HEK293 (cell line): ENCODE data around the gene FYCO1.

ENCODE experiments used
- CTCF ChIA-PET: fragments of 350-600 bp; formaldehyde crosslinking; extraction: SDS; loops from one replicate; lab custom pipeline; 2021; ENCODE audit warnings: antibody characterized with exemption; lab: Yijun Ruan, JAX
- POLR2A ChIA-PET: fragments of 300-600 bp; formaldehyde crosslinking; extraction: SDS; loops from one replicate; lab custom pipeline; 2020; ENCODE audit warnings: antibody characterized with exemption, inconsistent platforms; lab: Yijun Ruan, JAX
- H3K27ac ChIP-seq: fragments of 200-500 bp; sonication (Bioruptor generic); 2 replicates; pipeline ENCODE4 v1.5.1; 2014; ENCODE audit warnings: low read depth, low read length, control low read depth, inconsistent platforms; ENCODE audit errors: extremely low read depth
- H3K36me3 ChIP-seq, 2 experiments: fragments of 200-500 bp in 1 of 2; sonication (Bioruptor generic) in 1 of 2; 1 replicate in 1 of 2; 2 replicates in 1 of 2; pipeline ENCODE4 v1.5.1; 2014 to 2017; ENCODE audit warnings: inconsistent platforms in 2 of 2, low read length in 2 of 2; ENCODE audit not compliant: control insufficient read depth in 2 of 2, insufficient read depth in 1 of 2
- H3K4me1 ChIP-seq: fragments of 200-500 bp; sonication (Bioruptor generic); 2 replicates; pipeline ENCODE4 v1.5.1; 2014; ENCODE audit warnings: mild to moderate bottlenecking, low read length, inconsistent platforms; ENCODE audit not compliant: control insufficient read depth, insufficient read depth
- H3K4me3 ChIP-seq: 2 replicates; pipeline ENCODE4 v1.5.1; 2011; ENCODE audit warnings: low read depth, mild to moderate bottlenecking, control low read depth, low read length, moderate library complexity
- H3K9me3 ChIP-seq: fragments of 200-500 bp; sonication (Bioruptor generic); 2 replicates; pipeline ENCODE4 v1.5.1; 2014; ENCODE audit warnings: low read depth, low read length, inconsistent platforms; ENCODE audit not compliant: control insufficient read depth, insufficient read depth
- EGR2 ChIP-seq: fragments of 450-650 bp; formaldehyde crosslinking; IDR thresholded peaks from 2 replicates; pipeline ENCODE4 v1.5.1; 2016; ENCODE audit warnings: low read depth, missing biosample characterization, missing genetic modification characterization
- IKZF3 ChIP-seq: fragments of 450-650 bp; IDR thresholded peaks from 2 replicates; pipeline ENCODE4 v1.5.0; 2018; ENCODE audit warnings: missing biosample characterization, mild to moderate bottlenecking, missing genetic modification characterization, moderate library complexity
- KLF1 ChIP-seq: fragments of 450-650 bp; formaldehyde crosslinking; IDR thresholded peaks from 2 replicates; pipeline ENCODE4 v1.5.1; 2016; ENCODE audit warnings: missing biosample characterization, missing genetic modification characterization
- KLF10 ChIP-seq: fragments of 450-650 bp; IDR thresholded peaks from 2 replicates; pipeline ENCODE4 v1.5.1; 2018; ENCODE audit warnings: missing biosample characterization, mild to moderate bottlenecking, missing genetic modification characterization
- KLF7 ChIP-seq: fragments of 450-650 bp; formaldehyde crosslinking; IDR thresholded peaks from 2 replicates; pipeline ENCODE4 v1.5.1; 2016; ENCODE audit warnings: missing biosample characterization, missing genetic modification characterization, borderline replicate concordance
- MEIS1 ChIP-seq: sonication (generic); formaldehyde crosslinking; IDR thresholded peaks from 2 replicates; pipeline ENCODE4 v1.8.1; 2022; ENCODE audit warnings: missing genetic modification reagents, mild to moderate bottlenecking, borderline replicate concordance
- OVOL3 ChIP-seq: fragments of 450-650 bp; formaldehyde crosslinking; IDR thresholded peaks from 2 replicates; pipeline ENCODE4 v1.5.1; 2016; ENCODE audit warnings: missing biosample characterization, missing genetic modification characterization
- ZFHX2 ChIP-seq: fragments of 450-650 bp; formaldehyde crosslinking; conservative IDR thresholded peaks from 2 replicates; pipeline ENCODE4 v1.5.1; 2016; ENCODE audit warnings: missing biosample characterization, missing genetic modification characterization
- ZIC2 ChIP-seq: fragments of 450-650 bp; formaldehyde crosslinking; IDR thresholded peaks from 2 replicates; pipeline ENCODE4 v1.5.1; 2016; ENCODE audit warnings: missing biosample characterization, missing genetic modification characterization
- ZNF121 ChIP-seq: fragments of 450-650 bp; formaldehyde crosslinking; IDR thresholded peaks from 2 replicates; pipeline ENCODE4 v1.5.1; 2016; ENCODE audit warnings: missing biosample characterization, missing genetic modification characterization
- ZNF133 ChIP-seq: fragments of 450-650 bp; formaldehyde crosslinking; IDR thresholded peaks from 2 replicates; pipeline ENCODE4 v1.5.1; 2016; ENCODE audit warnings: missing biosample characterization, missing genetic modification characterization
- ZNF146 ChIP-seq: fragments of 450-650 bp; formaldehyde crosslinking; IDR thresholded peaks from 2 replicates; pipeline ENCODE4 v1.5.1; 2016; ENCODE audit warnings: missing biosample characterization, missing genetic modification characterization
- ZNF16 ChIP-seq: fragments of 450-650 bp; formaldehyde crosslinking; IDR thresholded peaks from 2 replicates; pipeline ENCODE4 v1.5.1; 2016; ENCODE audit warnings: low read depth, missing biosample characterization, missing genetic modification characterization
- ZNF211 ChIP-seq: fragments of 450-650 bp; formaldehyde crosslinking; IDR thresholded peaks from 2 replicates; pipeline ENCODE4 v1.5.1; 2016; ENCODE audit warnings: low read depth, missing biosample characterization, missing genetic modification characterization
- ZNF248 ChIP-seq: fragments of 450-650 bp; formaldehyde crosslinking; IDR thresholded peaks from 2 replicates; pipeline ENCODE4 v1.5.1; 2017; ENCODE audit warnings: missing biosample characterization, missing genetic modification characterization
- ZNF37A ChIP-seq: fragments of 450-650 bp; IDR thresholded peaks from 2 replicates; pipeline ENCODE4 v1.5.1; 2018; ENCODE audit warnings: missing biosample characterization, missing genetic modification characterization
- ZNF555 ChIP-seq: fragments of 450-650 bp; formaldehyde crosslinking; conservative IDR thresholded peaks from 2 replicates; pipeline ENCODE4 v1.5.1; 2017; ENCODE audit warnings: missing biosample characterization, mild to moderate bottlenecking, missing genetic modification characterization, inconsistent platforms
- ZNF561 ChIP-seq: fragments of 450-650 bp; IDR thresholded peaks from 2 replicates; pipeline ENCODE4 v1.5.1; 2018; ENCODE audit warnings: missing biosample characterization, missing genetic modification characterization, borderline replicate concordance
- ZNF623 ChIP-seq: fragments of 450-650 bp; formaldehyde crosslinking; IDR thresholded peaks from 2 replicates; pipeline ENCODE4 v1.5.1; 2016; ENCODE audit warnings: missing biosample characterization, missing genetic modification characterization
- ZNF670 ChIP-seq: fragments of 450-650 bp; formaldehyde crosslinking; IDR thresholded peaks from 2 replicates; pipeline ENCODE4 v1.5.1; 2016; ENCODE audit warnings: missing biosample characterization, missing genetic modification characterization, low read depth
- ZNF837 ChIP-seq: fragments of 450-650 bp; formaldehyde crosslinking; IDR thresholded peaks from 2 replicates; pipeline ENCODE4 v1.5.1; 2016; ENCODE audit warnings: missing biosample characterization, missing genetic modification characterization
- TF ChIP-seq, protein P1 (sequence below): fragments of 450-650 bp; formaldehyde crosslinking; IDR thresholded peaks from 2 replicates; pipeline ENCODE4 v1.5.1; 2016; ENCODE audit warnings: missing biosample characterization, missing genetic modification characterization
- TF ChIP-seq, protein P2 (sequence below): fragments of 450-650 bp; formaldehyde crosslinking; IDR thresholded peaks from 2 replicates; pipeline ENCODE4 v1.5.1; 2016; ENCODE audit warnings: missing biosample characterization, missing genetic modification characterization
- TF ChIP-seq, protein P3 (sequence below): fragments of 450-650 bp; formaldehyde crosslinking; conservative IDR thresholded peaks from 2 replicates; pipeline ENCODE4 v1.5.1; 2016; ENCODE audit warnings: low read depth, missing biosample characterization, missing genetic modification characterization

Gene FYCO1

DNA sequence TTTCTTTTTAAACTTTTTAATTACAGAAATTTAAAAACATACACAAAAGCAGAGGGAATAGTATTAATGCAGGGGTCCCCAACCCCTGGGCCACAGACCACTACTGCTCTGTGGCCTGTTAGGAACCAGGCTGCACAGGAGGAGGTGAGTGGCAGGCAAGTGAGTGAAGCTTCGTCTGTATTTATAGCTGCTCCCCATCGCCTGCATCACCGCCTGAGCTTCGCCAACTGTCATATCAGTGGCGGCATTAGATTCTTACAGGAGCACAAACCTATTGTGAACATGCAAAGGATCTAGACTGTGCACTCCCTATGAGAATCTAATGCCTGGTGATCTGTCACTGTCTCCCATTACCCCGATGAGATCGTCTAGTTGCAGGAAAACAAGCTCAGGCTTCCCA lies 86.9 kb downstream of the FYCO1 start:
- Histone ChIP-seq H3K9me3 (no peaks in the 10 kb centered on the region), H3K4me1 (no peaks in the 10 kb centered on the region), H3K27ac (no peak overlapping the region), H3K4me3 (no peak overlapping the region), H3K36me3 (no peaks in the 10 kb centered on the region)
- TF ChIP-seq ZIC2 (tag by site-specific recombination) (no peak), ZNF146 (tag by site-specific recombination) (no peak), ZNF133 (tag by site-specific recombination) (no peak), KLF7 (no peak), ZNF248 (no peak), ZNF670 (tag by site-specific recombination) (no peak), ZNF555 (no peak), ZNF623 (no peak), ZNF211 (tag by site-specific recombination) (no peak), ZFHX2 (no peak), EGR2 (tag by site-specific recombination) (no peak), ZNF121 (tag by site-specific recombination) (no peak), KLF10 (tag by site-specific recombination) (no peak), MEIS1 (no peak)
- TF ChIP-seq, protein P1, sequence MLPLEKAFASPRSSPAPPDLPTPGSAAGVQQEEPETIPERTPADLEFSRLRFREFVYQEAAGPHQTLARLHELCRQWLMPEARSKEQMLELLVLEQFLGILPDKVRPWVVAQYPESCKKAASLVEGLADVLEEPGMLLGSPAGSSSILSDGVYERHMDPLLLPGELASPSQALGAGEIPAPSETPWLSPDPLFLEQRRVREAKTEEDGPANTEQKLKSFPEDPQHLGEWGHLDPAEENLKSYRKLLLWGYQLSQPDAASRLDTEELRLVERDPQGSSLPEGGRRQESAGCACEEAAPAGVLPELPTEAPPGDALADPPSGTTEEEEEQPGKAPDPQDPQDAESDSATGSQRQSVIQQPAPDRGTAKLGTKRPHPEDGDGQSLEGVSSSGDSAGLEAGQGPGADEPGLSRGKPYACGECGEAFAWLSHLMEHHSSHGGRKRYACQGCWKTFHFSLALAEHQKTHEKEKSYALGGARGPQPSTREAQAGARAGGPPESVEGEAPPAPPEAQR, result no peak
- TF ChIP-seq, protein P2, sequence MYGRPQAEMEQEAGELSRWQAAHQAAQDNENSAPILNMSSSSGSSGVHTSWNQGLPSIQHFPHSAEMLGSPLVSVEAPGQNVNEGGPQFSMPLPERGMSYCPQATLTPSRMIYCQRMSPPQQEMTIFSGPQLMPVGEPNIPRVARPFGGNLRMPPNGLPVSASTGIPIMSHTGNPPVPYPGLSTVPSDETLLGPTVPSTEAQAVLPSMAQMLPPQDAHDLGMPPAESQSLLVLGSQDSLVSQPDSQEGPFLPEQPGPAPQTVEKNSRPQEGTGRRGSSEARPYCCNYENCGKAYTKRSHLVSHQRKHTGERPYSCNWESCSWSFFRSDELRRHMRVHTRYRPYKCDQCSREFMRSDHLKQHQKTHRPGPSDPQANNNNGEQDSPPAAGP (tag by site-specific recombination), result no peak
- POLR2A ChIA-PET, result no interaction called here
- CTCF ChIA-PET, result interaction anchor here (0.7 to 1.0 kb wide), 3 partner anchors 10 to 224 kb away, joined by 3 to 5 read pairs (median 3); no protein-coding TSS in a partner anchor

DNA sequence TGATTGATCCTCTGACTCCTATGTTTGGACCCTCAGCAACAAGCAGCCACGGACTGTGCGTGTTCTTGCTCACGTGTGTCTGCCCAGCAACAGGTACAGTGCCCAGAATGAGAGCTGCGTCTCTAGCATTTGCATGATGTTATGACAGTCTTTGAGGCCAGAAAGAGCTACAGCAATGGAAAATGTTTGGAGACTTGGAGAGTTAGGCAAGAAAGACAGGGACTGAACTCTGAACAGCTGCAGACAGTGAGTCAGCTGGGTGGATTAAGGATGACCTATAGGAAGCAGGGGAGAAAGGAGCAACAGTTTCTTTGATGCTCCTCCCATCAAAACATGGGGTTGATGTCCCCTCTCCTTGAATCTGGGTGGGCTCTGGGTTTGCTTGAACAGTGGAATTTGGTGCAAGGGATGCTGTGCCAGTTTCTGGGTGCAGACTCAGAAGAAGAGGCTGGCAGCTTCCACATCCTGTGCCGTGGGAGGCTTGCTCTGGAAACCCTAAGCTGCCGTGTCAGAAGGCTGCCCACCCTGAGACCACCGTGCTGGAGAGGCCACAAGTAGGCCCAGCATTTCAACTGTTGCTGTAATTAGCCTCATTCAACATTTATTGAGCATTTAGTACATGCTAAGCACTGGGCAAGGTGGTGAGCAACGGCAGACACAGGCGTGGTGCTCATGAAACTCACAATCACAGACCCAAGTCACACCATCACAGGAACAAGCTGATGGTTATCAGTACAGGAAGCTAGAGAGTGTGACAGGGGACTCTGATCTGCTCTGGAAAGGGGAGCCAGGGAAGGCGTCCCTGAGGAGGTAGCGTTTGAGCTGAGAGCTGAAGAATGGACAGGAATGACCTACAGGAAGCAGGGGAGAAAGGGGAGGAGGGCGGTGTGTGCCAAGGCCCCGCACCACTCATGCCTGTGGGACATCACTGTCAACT lies 87.6 kb downstream of the FYCO1 start:
- H3K9me3 ChIP-seq, result no peaks in the 10 kb centered on the region
- TF ChIP-seq ZNF16, result no peak
- ChIA-PET POLR2A (no interaction called here), CTCF (interaction anchor here (0.7 to 1.0 kb wide), 2 partner anchors 11 to 224 kb away, joined by 3 read pairs; no protein-coding TSS in a partner anchor)
- no peak overlapping the region for H3K4me3 ChIP-seq
- H3K36me3 ChIP-seq, result no peaks in the 10 kb centered on the region
- no peaks in the 10 kb centered on the region for H3K4me1 ChIP-seq
- H3K27ac ChIP-seq, result no peak overlapping the region

DNA sequence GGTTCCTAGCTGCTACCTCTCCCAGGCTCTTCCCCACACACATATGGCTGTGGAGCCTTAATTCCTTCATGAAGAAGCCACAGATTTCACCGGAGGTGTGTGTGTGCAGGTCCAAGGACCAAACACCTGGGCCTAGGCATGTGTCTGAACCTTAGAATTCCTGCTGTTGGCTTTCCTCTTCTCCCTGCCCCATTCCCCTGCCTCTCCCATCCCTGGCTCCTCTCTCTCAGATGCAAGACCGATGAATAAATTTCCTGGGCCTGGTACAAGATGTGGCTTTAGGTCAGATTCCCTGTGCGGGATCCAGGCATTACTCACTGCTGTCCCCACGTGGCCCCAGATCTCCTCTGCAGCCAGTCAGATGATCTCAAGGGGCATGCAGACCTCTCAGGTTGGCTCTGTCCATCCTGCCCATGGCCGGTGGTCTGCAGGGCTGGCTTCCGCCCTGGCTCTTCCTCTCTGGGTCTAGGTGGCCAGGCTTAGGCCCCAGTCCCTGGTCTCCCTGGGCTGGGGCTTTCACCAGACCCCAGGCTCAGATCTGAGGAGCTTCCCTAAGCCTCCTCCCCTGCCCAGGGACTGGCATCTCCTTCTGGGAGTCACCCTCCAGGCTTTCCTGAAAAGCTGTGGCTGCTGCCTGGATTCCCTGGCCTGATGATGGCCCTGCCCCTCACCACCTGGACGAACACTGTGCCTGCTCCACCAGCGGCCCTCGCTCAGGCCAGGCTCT lies 88.8 kb downstream of the FYCO1 start:
- ChIA-PET CTCF (no interaction called here), POLR2A (no interaction called here)
- Histone ChIP-seq H3K27ac (no peak overlapping the region), H3K9me3 (no peaks in the 10 kb centered on the region), H3K36me3 (no peaks in the 10 kb centered on the region), H3K4me1 (no peaks in the 10 kb centered on the region), H3K4me3 (no peak overlapping the region)
- TF ChIP-seq ZNF37A (tag by site-specific recombination) (no peak), ZNF837 (tag by site-specific recombination) (no peak), OVOL3 (tag by site-specific recombination) (no peak), ZNF561 (tag by site-specific recombination) (no peak), IKZF3 (tag by site-specific recombination) (no peak), KLF1 (tag by site-specific recombination) (no peak)
- TF ChIP-seq, protein P3, sequence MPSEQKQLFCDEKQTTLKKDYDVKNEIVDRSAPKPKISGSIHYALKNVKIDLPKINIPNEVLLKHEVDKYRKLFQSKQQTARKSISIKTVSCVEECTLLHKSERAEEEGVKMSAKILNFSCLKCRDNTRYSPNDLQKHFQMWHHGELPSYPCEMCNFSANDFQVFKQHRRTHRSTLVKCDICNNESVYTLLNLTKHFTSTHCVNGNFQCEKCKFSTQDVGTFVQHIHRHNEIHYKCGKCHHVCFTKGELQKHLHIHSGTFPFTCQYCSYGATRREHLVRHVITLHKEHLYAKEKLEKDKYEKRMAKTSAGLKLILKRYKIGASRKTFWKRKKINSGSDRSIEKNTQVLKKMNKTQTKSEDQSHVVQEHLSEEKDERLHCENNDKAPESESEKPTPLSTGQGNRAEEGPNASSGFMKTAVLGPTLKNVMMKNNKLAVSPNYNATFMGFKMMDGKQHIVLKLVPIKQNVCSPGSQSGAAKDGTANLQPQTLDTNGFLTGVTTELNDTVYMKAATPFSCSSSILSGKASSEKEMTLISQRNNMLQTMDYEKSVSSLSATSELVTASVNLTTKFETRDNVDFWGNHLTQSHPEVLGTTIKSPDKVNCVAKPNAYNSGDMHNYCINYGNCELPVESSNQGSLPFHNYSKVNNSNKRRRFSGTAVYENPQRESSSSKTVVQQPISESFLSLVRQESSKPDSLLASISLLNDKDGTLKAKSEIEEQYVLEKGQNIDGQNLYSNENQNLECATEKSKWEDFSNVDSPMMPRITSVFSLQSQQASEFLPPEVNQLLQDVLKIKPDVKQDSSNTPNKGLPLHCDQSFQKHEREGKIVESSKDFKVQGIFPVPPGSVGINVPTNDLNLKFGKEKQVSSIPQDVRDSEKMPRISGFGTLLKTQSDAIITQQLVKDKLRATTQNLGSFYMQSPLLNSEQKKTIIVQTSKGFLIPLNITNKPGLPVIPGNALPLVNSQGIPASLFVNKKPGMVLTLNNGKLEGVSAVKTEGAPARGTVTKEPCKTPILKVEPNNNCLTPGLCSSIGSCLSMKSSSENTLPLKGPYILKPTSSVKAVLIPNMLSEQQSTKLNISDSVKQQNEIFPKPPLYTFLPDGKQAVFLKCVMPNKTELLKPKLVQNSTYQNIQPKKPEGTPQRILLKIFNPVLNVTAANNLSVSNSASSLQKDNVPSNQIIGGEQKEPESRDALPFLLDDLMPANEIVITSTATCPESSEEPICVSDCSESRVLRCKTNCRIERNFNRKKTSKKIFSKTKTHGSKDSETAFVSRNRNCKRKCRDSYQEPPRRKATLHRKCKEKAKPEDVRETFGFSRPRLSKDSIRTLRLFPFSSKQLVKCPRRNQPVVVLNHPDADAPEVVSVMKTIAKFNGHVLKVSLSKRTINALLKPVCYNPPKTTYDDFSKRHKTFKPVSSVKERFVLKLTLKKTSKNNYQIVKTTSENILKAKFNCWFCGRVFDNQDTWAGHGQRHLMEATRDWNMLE (tag by site-specific recombination), result no peak
